HEK293 (cell line): Measurements from ENCODE around the gene ZNF853.

ENCODE experiments used
- CTCF ChIA-PET: fragments of 350-600 bp; formaldehyde crosslinking; extraction: SDS; loops from one replicate; lab custom pipeline; 2021; ENCODE audit warnings: antibody characterized with exemption; lab: Yijun Ruan, JAX
- POLR2A ChIA-PET: fragments of 300-600 bp; formaldehyde crosslinking; extraction: SDS; loops from one replicate; lab custom pipeline; 2020; ENCODE audit warnings: antibody characterized with exemption, inconsistent platforms; lab: Yijun Ruan, JAX
- H3K27ac ChIP-seq: fragments of 200-500 bp; sonication (Bioruptor generic); 2 replicates; pipeline ENCODE4 v1.5.1; 2014; ENCODE audit warnings: low read depth, low read length, control low read depth, inconsistent platforms; ENCODE audit errors: extremely low read depth
- H3K36me3 ChIP-seq, 2 experiments: fragments of 200-500 bp in 1 of 2; sonication (Bioruptor generic) in 1 of 2; 1 replicate in 1 of 2; 2 replicates in 1 of 2; pipeline ENCODE4 v1.5.1; 2014 to 2017; ENCODE audit warnings: inconsistent platforms in 2 of 2, low read length in 2 of 2; ENCODE audit not compliant: control insufficient read depth in 2 of 2, insufficient read depth in 1 of 2
- H3K4me1 ChIP-seq: fragments of 200-500 bp; sonication (Bioruptor generic); 2 replicates; pipeline ENCODE4 v1.5.1; 2014; ENCODE audit warnings: mild to moderate bottlenecking, low read length, inconsistent platforms; ENCODE audit not compliant: control insufficient read depth, insufficient read depth
- H3K4me3 ChIP-seq: 2 replicates; pipeline ENCODE4 v1.5.1; 2011; ENCODE audit warnings: low read depth, mild to moderate bottlenecking, control low read depth, low read length, moderate library complexity
- H3K9me3 ChIP-seq: fragments of 200-500 bp; sonication (Bioruptor generic); 2 replicates; pipeline ENCODE4 v1.5.1; 2014; ENCODE audit warnings: low read depth, low read length, inconsistent platforms; ENCODE audit not compliant: control insufficient read depth, insufficient read depth
- MYNN ChIP-seq: fragments of 450-650 bp; formaldehyde crosslinking; IDR thresholded peaks from 2 replicates; pipeline ENCODE4 v1.5.1; 2016; ENCODE audit warnings: missing biosample characterization, missing genetic modification characterization, borderline replicate concordance
- PRDM2 ChIP-seq: fragments of 450-650 bp; formaldehyde crosslinking; IDR thresholded peaks from 2 replicates; pipeline ENCODE4 v1.5.1; 2016; ENCODE audit warnings: missing biosample characterization, missing genetic modification characterization, borderline replicate concordance
- ZEB2 ChIP-seq: fragments of 450-650 bp; formaldehyde crosslinking; IDR thresholded peaks from 2 replicates; pipeline ENCODE4 v1.5.1; 2016; ENCODE audit warnings: missing biosample characterization, missing genetic modification characterization
- ZFHX2 ChIP-seq: fragments of 450-650 bp; formaldehyde crosslinking; conservative IDR thresholded peaks from 2 replicates; pipeline ENCODE4 v1.5.1; 2016; ENCODE audit warnings: missing biosample characterization, missing genetic modification characterization
- ZNF121 ChIP-seq: fragments of 450-650 bp; formaldehyde crosslinking; IDR thresholded peaks from 2 replicates; pipeline ENCODE4 v1.5.1; 2016; ENCODE audit warnings: missing biosample characterization, missing genetic modification characterization
- ZNF175 ChIP-seq: fragments of 450-650 bp; formaldehyde crosslinking; IDR thresholded peaks from 2 replicates; pipeline ENCODE4 v1.5.1; 2016; ENCODE audit warnings: missing biosample characterization, missing genetic modification characterization
- ZNF366 ChIP-seq: fragments of 450-650 bp; formaldehyde crosslinking; conservative IDR thresholded peaks from 2 replicates; pipeline ENCODE4 v1.5.1; 2016; ENCODE audit warnings: missing biosample characterization, missing genetic modification characterization
- ZNF391 ChIP-seq: fragments of 450-650 bp; formaldehyde crosslinking; IDR thresholded peaks from 2 replicates; pipeline ENCODE4 v1.5.1; 2016; ENCODE audit warnings: low read depth, missing biosample characterization, missing genetic modification characterization, borderline replicate concordance
- ZNF426 ChIP-seq: fragments of 450-650 bp; formaldehyde crosslinking; IDR thresholded peaks from 2 replicates; pipeline ENCODE4 v1.5.1; 2017; ENCODE audit warnings: missing biosample characterization, missing genetic modification characterization, mild to moderate bottlenecking, inconsistent platforms, moderate library complexity
- ZNF514 ChIP-seq: fragments of 450-650 bp; formaldehyde crosslinking; IDR thresholded peaks from 2 replicates; pipeline ENCODE4 v1.5.1; 2016; ENCODE audit warnings: missing biosample characterization, missing genetic modification characterization
- ZNF654 ChIP-seq: fragments of 450-650 bp; formaldehyde crosslinking; IDR thresholded peaks from 2 replicates; pipeline ENCODE4 v1.5.1; 2016; ENCODE audit warnings: low read depth, missing biosample characterization, missing genetic modification characterization
- ZNF747 ChIP-seq: fragments of 450-650 bp; formaldehyde crosslinking; IDR thresholded peaks from 2 replicates; pipeline ENCODE4 v1.5.1; 2016; ENCODE audit warnings: missing biosample characterization, missing genetic modification characterization
- TF ChIP-seq, protein P1 (sequence below): fragments of 450-650 bp; IDR thresholded peaks from 2 replicates; pipeline ENCODE4 v1.5.1; 2018; ENCODE audit warnings: missing biosample characterization, missing genetic modification characterization
- TF ChIP-seq, protein P2 (sequence below): fragments of 450-650 bp; formaldehyde crosslinking; optimal IDR thresholded peaks from 2 replicates; pipeline ENCODE3; 2016; ENCODE audit warnings: missing biosample characterization, mild to moderate bottlenecking, missing genetic modification characterization

ZNF853 gene

DNA sequence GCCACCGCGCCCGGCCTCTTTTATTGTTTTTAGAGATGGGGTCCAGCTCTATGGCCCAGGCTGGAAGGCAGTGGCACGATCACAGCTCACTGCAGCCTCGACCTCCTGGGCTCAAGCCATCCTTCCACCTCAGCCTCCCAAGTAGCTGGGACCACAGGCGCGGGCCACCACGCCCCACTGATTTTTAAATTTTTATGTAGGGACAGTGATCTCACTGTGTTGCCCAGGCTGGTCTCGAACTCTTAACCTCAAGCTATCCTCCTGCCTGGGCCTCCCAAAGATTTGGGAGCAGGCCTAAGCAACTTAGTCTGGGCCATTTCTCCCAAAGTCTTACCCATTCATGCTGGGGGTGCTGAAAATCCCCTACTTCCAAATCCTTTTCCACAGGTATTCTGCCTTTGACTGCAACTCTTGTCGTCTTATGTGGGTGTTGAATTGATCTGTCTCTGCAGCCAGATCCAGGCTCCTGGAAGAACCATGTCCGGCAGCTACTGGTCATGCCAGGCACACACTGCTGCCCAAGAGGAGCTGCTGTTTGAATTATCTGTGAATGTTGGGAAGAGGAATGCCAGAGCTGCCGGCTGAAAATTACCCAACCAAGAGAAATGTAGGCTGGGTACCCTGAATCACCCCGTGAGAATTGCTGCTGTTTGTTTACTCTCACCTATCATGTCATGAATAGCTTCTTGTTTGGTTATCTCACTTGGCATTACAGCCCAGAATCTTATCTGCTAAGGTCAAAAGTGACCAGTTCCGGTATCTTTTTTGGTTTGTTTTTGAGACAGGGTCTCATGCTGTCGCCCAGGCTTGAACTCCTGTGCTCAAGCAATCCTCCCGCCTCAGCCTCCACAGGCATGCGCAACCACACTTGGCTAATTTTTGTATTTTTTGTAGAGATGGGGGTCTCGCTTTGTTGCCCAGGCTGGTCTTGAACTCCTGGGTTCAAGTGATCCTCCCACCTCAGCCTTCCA lies 37.0 kb upstream of the ZNF853 start:
- ChIA-PET POLR2A (interaction anchor here (0.9 to 1.0 kb wide), 3 partner anchors 10 to 45 kb away, joined by 3 read pairs; partner anchors contain the start of gene INTS15), CTCF (interaction anchor here (0.8 to 1.8 kb wide), 4 partner anchors 11 to 280 kb away, joined by 3 to 12 read pairs (median 4); partner anchors contain the start of gene INTS15)
- Histone ChIP-seq H3K36me3 (peaks cover 23 to 32% of the 10 kb centered on the region in 2 experiments; a peak in 2 of 3 replicates), H3K9me3 (no peaks in the 10 kb centered on the region), H3K4me1 (no peaks in the 10 kb centered on the region; the same call in 1 of the 2 replicates), H3K4me3 (no peak overlapping the region), H3K27ac (no peak overlapping the region)
- no peak for TF ChIP-seq ZNF175 (tag by site-specific recombination)
- TF ChIP-seq ZNF121 (tag by site-specific recombination), result peak; percentile 62; the same call in 1 of the 2 replicates

- H3K36me3 ChIP-seq, result peaks cover 26 to 40% of the 10 kb centered on the region in 2 experiments; a peak in 2 of 3 replicates
- no peaks in the 10 kb centered on the region; the same call in 1 of the 2 replicates for H3K4me1 ChIP-seq
- no peaks in the 10 kb centered on the region for H3K9me3 ChIP-seq
- H3K4me3 ChIP-seq, result no peak overlapping the region
- ChIA-PET CTCF (interaction anchor here (0.8 to 0.9 kb wide), 2 partner anchors 10 to 279 kb away, joined by 4 read pairs; partner anchors contain the start of gene INTS15), POLR2A (no interaction called here)
- no peak overlapping the region for H3K27ac ChIP-seq
- TF ChIP-seq ZNF426 (no peak), ZNF514 (no peak), ZNF747 (no peak), ZNF366 (tag by site-specific recombination) (no peak), ZFHX2 (no peak), ZNF391 (no peak), ZNF654 (tag by site-specific recombination) (no peak), ZEB2 (tag by site-specific recombination) (no peak), MYNN (tag by site-specific recombination) (no peak), PRDM2 (tag by site-specific recombination) (no peak)
- TF ChIP-seq, protein P1, sequence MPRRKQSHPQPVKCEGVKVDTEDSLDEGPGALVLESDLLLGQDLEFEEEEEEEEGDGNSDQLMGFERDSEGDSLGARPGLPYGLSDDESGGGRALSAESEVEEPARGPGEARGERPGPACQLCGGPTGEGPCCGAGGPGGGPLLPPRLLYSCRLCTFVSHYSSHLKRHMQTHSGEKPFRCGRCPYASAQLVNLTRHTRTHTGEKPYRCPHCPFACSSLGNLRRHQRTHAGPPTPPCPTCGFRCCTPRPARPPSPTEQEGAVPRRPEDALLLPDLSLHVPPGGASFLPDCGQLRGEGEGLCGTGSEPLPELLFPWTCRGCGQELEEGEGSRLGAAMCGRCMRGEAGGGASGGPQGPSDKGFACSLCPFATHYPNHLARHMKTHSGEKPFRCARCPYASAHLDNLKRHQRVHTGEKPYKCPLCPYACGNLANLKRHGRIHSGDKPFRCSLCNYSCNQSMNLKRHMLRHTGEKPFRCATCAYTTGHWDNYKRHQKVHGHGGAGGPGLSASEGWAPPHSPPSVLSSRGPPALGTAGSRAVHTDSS, result no peak
- TF ChIP-seq, protein P2, sequence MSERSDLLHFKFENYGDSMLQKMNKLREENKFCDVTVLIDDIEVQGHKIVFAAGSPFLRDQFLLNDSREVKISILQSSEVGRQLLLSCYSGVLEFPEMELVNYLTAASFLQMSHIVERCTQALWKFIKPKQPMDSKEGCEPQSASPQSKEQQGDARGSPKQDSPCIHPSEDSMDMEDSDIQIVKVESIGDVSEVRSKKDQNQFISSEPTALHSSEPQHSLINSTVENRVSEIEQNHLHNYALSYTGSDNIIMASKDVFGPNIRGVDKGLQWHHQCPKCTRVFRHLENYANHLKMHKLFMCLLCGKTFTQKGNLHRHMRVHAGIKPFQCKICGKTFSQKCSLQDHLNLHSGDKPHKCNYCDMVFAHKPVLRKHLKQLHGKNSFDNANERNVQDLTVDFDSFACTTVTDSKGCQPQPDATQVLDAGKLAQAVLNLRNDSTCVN, result no peak
- TF ChIP-seq, all 188 proteins: peak for 0
These were observed 36.0 kb upstream of the ZNF853 start for GRCh38 chr7:6579446-6579845.
